Ishikawa (cell line): ENCODE data around the gene NTRK1.

Experiments used
- CEBPB ChIP-seq: IDR thresholded peaks from 2 replicates; pipeline ENCODE4 v1.6.1; 2012
- CREB1 ChIP-seq: IDR thresholded peaks from 2 replicates; pipeline ENCODE4 v1.6.1; 2012; ENCODE audit warnings: low read depth
- EGR1 ChIP-seq: IDR thresholded peaks from 2 replicates; pipeline ENCODE4 v1.6.1; 2012
- EP300 ChIP-seq: IDR thresholded peaks from 2 replicates; pipeline ENCODE4 v1.6.1; 2012; ENCODE audit warnings: borderline replicate concordance
- FOXM1 ChIP-seq: IDR thresholded peaks from 2 replicates; pipeline ENCODE4 v1.6.1; 2012; ENCODE audit warnings: low read depth, borderline replicate concordance
- MAX ChIP-seq: IDR thresholded peaks from 2 replicates; pipeline ENCODE4 v1.6.1; 2012
- NFIC ChIP-seq: IDR thresholded peaks from 2 replicates; pipeline ENCODE4 v1.6.1; 2012
- RAD21 ChIP-seq: IDR thresholded peaks from 2 replicates; pipeline ENCODE4 v1.6.1; 2012; ENCODE audit warnings: low read depth
- REST ChIP-seq: IDR thresholded peaks from 2 replicates; pipeline ENCODE4 v1.6.1; 2012; ENCODE audit warnings: low read depth, mild to moderate bottlenecking
- TAF1 ChIP-seq: IDR thresholded peaks from 2 replicates; pipeline ENCODE4 v1.6.1; 2012; ENCODE audit warnings: low read depth, mild to moderate bottlenecking
- TCF12 ChIP-seq: IDR thresholded peaks from 2 replicates; pipeline ENCODE4 v1.6.1; 2012; ENCODE audit warnings: low read depth
- TEAD4 ChIP-seq: IDR thresholded peaks from 2 replicates; pipeline ENCODE4 v1.6.1; 2012
- USF1 ChIP-seq: IDR thresholded peaks from 2 replicates; pipeline ENCODE4 v1.6.1; 2012
- YY1 ChIP-seq: IDR thresholded peaks from 2 replicates; pipeline ENCODE4 v1.6.1; 2012; ENCODE audit warnings: low read depth
- ZBTB7A ChIP-seq: IDR thresholded peaks from 2 replicates; pipeline ENCODE4 v1.6.1; 2012; ENCODE audit warnings: low read depth

NTRK1 gene

GRCh38 chr1:156899956-156900718 is 39.5 kb downstream of the NTRK1 start:
- no peak for TF ChIP-seq CREB1
- TF ChIP-seq TCF12 = no peak
- TF ChIP-seq REST = no peak
- no peak for TF ChIP-seq EGR1
- no peak for TF ChIP-seq USF1
- no peak for TF ChIP-seq EP300
- no peak for TF ChIP-seq CEBPB
- TF ChIP-seq FOXM1 = no peak
- TF ChIP-seq YY1 = no peak
- TF ChIP-seq RAD21 = no peak
- TF ChIP-seq NFIC = no peak
- no peak for TF ChIP-seq ZBTB7A

GRCh38 chr1:156900896-156901589 is 40.4 kb downstream of the NTRK1 start:
- TF ChIP-seq YY1 (no peak), EGR1 (no peak), MAX (no peak), FOXM1 (no peak), RAD21 (no peak), TEAD4 (no peak), REST (no peak), NFIC (no peak), TCF12 (no peak), CEBPB (no peak), CREB1 (no peak), EP300 (no peak), TAF1 (no peak)

- no peak for TF ChIP-seq TAF1
- TF ChIP-seq CREB1 = no peak
- TF ChIP-seq TEAD4 = no peak
- TF ChIP-seq RAD21 = no peak
- no peak for TF ChIP-seq TCF12
- no peak for TF ChIP-seq EGR1
- no peak for TF ChIP-seq ZBTB7A
Measured at GRCh38 chr1:156901590-156901900, 40.9 kb downstream of the NTRK1 start.

- TF ChIP-seq EP300 = no peak
- TF ChIP-seq REST = no peak
- no peak for TF ChIP-seq TAF1
- TF ChIP-seq TEAD4 = no peak
- no peak for TF ChIP-seq NFIC
- no peak for TF ChIP-seq EGR1
- no peak for TF ChIP-seq CEBPB
- TF ChIP-seq USF1 = no peak
Measured at GRCh38 chr1:156901966-156902915, 41.6 kb downstream of the NTRK1 start.
